ENCODE data around the gene CRYGN. TPM values are rescaled to one million over a fixed set of nuclear protein-coding genes. Genes with fewer than 3 reads are reported as not detected.
A peak's percentile ranks its signal among the peaks of the same experiment; 100 is the strongest.

Gene CRYGN
- total RNA-seq, 4 donors from 2014 or later: 0.73 to 2.9 (median 2.4) TPM; not detected in 1

GRCh38 chr7:151484971-151485707 lies 45.2 kb upstream of the CRYGN start:
- no peaks in the 10 kb centered on the region for H3K27me3 ChIP-seq
- H3K9me3 ChIP-seq: no peaks in the 10 kb centered on the region
- no peaks in the 10 kb centered on the region for H3K4me1 ChIP-seq
- no peaks in the 10 kb centered on the region for H3K36me3 ChIP-seq
- intact Hi-C loops (cut with DNase I; ENCODE audit: low total_unique reads): no loop called here
- H3K4me3 ChIP-seq: no peak overlapping the region
- no peak for TF ChIP-seq CTCF (IDR thresholded peaks at IDR 0.05)
- no peak for TF ChIP-seq POLR2A (IDR thresholded peaks at IDR 0.05)
- DNase-seq: peak in 1 of 2 donors; percentile 39
- peak overlapping the region; percentile 53 to 61 for H3K27ac ChIP-seq

GRCh38 chr7:151483711-151483983 lies 43.7 kb upstream of the CRYGN start:
- TF ChIP-seq CTCF (IDR thresholded peaks at IDR 0.05) (no peak), POLR2A (IDR thresholded peaks at IDR 0.05) (no peak)
- Histone ChIP-seq H3K27me3 (no peaks in the 10 kb centered on the region), H3K36me3 (no peaks in the 10 kb centered on the region), H3K4me1 (no peaks in the 10 kb centered on the region), H3K27ac (no peak overlapping the region), H3K9me3 (no peaks in the 10 kb centered on the region), H3K4me3 (no peak overlapping the region)
- DNase-seq: no peak
- intact Hi-C loops (cut with DNase I; ENCODE audit: low total_unique reads): no loop called here

GRCh38 chr7:151482883-151483710 lies 43.2 kb upstream of the CRYGN start:
- Histone ChIP-seq H3K4me3 (no peak overlapping the region), H3K27ac (peak overlapping the region in 1 of 2 donors; percentile 18), H3K4me1 (no peaks in the 10 kb centered on the region), H3K36me3 (no peaks in the 10 kb centered on the region), H3K27me3 (no peaks in the 10 kb centered on the region), H3K9me3 (no peaks in the 10 kb centered on the region)
- TF ChIP-seq POLR2A (IDR thresholded peaks at IDR 0.05) (no peak), CTCF (IDR thresholded peaks at IDR 0.05) (no peak)
- intact Hi-C loops (cut with DNase I; ENCODE audit: low total_unique reads): no loop called here
- DNase-seq: no peak

DNA sequence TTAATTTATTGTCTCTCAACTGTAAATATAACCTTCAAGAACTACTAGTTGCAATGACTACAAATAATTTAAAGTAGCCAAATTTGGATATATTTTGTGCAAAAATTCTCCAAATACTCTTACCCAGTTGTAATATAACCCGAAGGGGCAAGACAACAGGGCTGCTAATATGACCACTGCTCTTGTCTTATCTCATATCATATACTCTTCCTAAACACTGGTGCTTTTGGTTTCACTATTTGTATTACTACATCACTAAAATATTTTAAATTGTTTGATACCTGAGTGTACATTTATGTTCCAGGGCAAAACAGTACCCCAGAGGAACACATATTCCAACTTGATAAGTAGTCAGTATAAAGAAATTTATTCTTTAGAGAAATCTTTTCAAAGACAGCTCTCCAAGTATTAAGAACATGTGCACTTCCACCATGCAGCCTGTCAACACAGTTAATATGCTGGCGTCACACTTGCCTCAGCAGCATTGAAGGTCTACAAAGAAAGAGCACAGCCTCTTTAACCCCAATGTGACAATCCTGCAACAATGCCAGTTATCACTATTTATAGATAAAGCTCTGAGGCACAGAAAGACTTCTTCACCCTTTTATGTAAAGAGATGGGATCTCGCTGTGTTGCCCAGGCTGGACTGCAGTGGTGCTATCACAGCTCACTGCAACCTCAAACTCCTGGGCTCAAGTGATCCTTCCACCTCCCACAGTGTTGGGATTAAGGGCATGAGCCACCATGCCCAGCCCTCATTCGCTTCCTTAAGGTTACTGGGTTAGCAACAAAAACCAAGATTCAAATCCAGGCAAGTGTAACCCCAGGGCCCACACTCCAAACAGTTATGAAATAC lies 41.9 kb upstream of the CRYGN start:
- Histone ChIP-seq H3K4me3 (no peak overlapping the region), H3K9me3 (no peaks in the 10 kb centered on the region), H3K27me3 (no peaks in the 10 kb centered on the region), H3K27ac (no peak overlapping the region), H3K36me3 (no peaks in the 10 kb centered on the region), H3K4me1 (no peaks in the 10 kb centered on the region)
- intact Hi-C loops (cut with DNase I; ENCODE audit: low total_unique reads): no loop called here
- no peak for DNase-seq
- no peak for TF ChIP-seq POLR2A (IDR thresholded peaks at IDR 0.05)

DNA sequence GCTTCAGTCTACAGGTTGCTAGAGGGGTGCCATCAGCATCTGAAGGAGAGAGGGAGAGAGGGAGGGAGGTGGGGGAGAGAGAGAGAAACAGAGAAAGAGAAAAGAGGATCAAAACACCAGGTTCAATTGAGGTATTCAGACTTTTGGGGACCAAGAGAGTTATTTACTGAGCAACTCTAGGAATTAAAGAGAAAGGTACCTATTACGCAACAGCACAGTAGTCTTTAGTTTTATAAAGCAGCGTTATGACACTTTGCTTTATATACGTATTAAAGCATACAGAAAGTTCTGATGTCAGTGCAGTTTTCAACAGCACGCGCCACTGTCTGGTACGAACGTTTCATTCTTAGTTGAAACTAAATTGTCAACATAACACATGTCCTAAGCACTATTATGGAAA lies 37.9 kb upstream of the CRYGN start:
- TF ChIP-seq POLR2A (IDR thresholded peaks at IDR 0.05): no peak
- TF ChIP-seq CTCF (IDR thresholded peaks at IDR 0.05): no peak
- H3K27me3 ChIP-seq: no peaks in the 10 kb centered on the region
- no peaks in the 10 kb centered on the region for H3K36me3 ChIP-seq
- DNase-seq: no peak
- no peaks in the 10 kb centered on the region for H3K9me3 ChIP-seq
- H3K27ac ChIP-seq: no peak overlapping the region
- intact Hi-C loops (cut with DNase I; ENCODE audit: low total_unique reads): no loop called here
- no peaks in the 10 kb centered on the region for H3K4me1 ChIP-seq
- H3K4me3 ChIP-seq: no peak overlapping the region

Data from uterus (tissue), 4 donors.